GM12875 (cell line): ENCODE results near the gene CPXM1.

Source experiments
- H3K4me3 ChIP-seq: one replicate; pipeline ENCODE4 v1.5.1; 2011; ENCODE audit warnings: low read depth, low read length, control low read depth
- CTCF ChIP-seq: IDR thresholded peaks from 2 replicates; pipeline ENCODE4 v1.5.1; 2011; ENCODE audit warnings: low read depth, mild to moderate bottlenecking, control low read depth, inconsistent platforms, low read length, moderate library complexity, borderline replicate concordance; ENCODE audit not compliant: insufficient read depth

The CPXM1 gene

GRCh38 chr20:2757969-2758368, 42.5 kb downstream of the CPXM1 start:
- H3K4me3 ChIP-seq, result no peak overlapping the region
- TF ChIP-seq CTCF, result no peak

GRCh38 chr20:2757001-2757400, 43.4 kb downstream of the CPXM1 start:
- H3K4me3 ChIP-seq, result no peak overlapping the region
- no peak for TF ChIP-seq CTCF

- peak; percentile 20; the same call in 1 of the 2 replicates for TF ChIP-seq CTCF
- no peak overlapping the region for H3K4me3 ChIP-seq
Observed at GRCh38 chr20:2756056-2756611, 44.3 kb downstream of the CPXM1 start.

- TF ChIP-seq CTCF, result no peak
- H3K4me3 ChIP-seq, result no peak overlapping the region
Observed at GRCh38 chr20:2755451-2756055, 44.9 kb downstream of the CPXM1 start.

- H3K4me3 ChIP-seq, result no peak overlapping the region
- no peak for TF ChIP-seq CTCF
Observed at GRCh38 chr20:2754424-2754823, 46.0 kb downstream of the CPXM1 start.

GRCh38 chr20:2753461-2754040, 46.9 kb downstream of the CPXM1 start:
- no peak overlapping the region for H3K4me3 ChIP-seq
- TF ChIP-seq CTCF, result no peak
